ENCODE data around the gene RIMBP2. TPM values are rescaled to one million over a fixed set of nuclear protein-coding genes. Genes with fewer than 3 reads are reported as not detected.

Gene RIMBP2
- total and polyA plus RNA-seq, 2 experiments from 2014 or later: 0.31 to 0.37 TPM

DNA sequence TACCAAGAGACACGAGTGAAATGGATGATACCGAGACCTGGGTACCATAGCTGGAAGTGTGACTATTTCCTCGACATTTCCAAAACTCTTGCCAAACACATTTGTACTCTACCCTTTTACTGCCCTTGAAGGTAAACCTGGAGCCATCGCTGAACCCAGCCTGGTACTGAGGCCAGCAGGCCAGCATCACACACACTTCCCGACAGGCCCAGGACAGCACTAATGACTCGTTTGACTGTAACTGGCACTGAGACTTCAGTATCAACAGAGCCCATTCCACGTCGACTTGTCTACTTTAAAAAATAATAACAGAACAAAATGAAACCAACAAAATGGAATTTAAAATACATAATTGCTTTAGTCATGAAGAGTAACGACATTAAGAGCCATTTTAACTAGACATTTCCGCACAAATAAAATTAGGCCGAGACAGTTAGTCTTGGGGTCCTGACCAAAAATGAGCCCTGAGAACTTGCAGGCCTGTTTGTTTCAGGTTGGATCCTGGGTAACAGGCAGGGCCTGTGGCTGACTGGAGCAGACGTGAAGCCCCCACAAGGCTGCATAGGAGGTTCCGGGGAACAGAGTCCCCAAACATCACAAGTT is 94.3 kb downstream of the RIMBP2 start:
- Histone ChIP-seq H3K4me3 (no peak overlapping the region), H3K4me2 (no peak overlapping the region), H3K79me2 (replicated peaks; ENCODE audit: insufficient read depth) (no peaks in the 10 kb centered on the region), H4K20me1 (replicated peaks; ENCODE audit: insufficient read depth) (no peaks in the 10 kb centered on the region), H3K9me2 (ENCODE audit: insufficient read depth) (no peaks in the 10 kb centered on the region), H3K27ac (ENCODE audit: low read depth) (no peak overlapping the region), H3K36me3 (ENCODE audit: insufficient read depth) (no peaks in the 10 kb centered on the region), H3F3A (replicated peaks; ENCODE audit: low read depth) (no peaks in the 10 kb centered on the region), H3K4me1 (ENCODE audit: insufficient read depth) (no peaks in the 10 kb centered on the region), H2AFZ (no peak overlapping the region), H3K27me3 (ENCODE audit: insufficient read depth) (no peaks in the 10 kb centered on the region)
- ATAC-seq (no peak), DNase-seq (ENCODE audit: low spot score) (no peak)
- Mint-ChIP-seq H3K9me3 (peaks cover 67% of the 10 kb centered on the region), H3K27me3 (ENCODE audit: insufficient read depth, low read depth, poor library complexity) (peaks cover 3% of the 10 kb centered on the region), H3K4me3 (no peak overlapping the region), H3K27ac (no peak overlapping the region), H3K4me1 (no peaks in the 10 kb centered on the region), H3K36me3 (ENCODE audit: low read depth) (peaks cover 10% of the 10 kb centered on the region; the same call in 2 of the 3 replicates)
- TF ChIP-seq POLR2AphosphoS5 (IDR thresholded peaks at IDR 0.05; ENCODE audit: low read depth) (no peak), ZNF331 (CRISPR knock-in tag; IDR thresholded peaks at IDR 0.05; ENCODE audit: low read depth) (no peak), EZH2 (IDR thresholded peaks at IDR 0.05; ENCODE audit: low read depth, unreplicated experiment) (no peak), JUNB (IDR thresholded peaks at IDR 0.05; ENCODE audit: unreplicated experiment) (no peak), EZH2phosphoT487 (IDR thresholded peaks at IDR 0.05; ENCODE audit: unreplicated experiment) (no peak), CREB1 (CRISPR knock-in tag; IDR thresholded peaks at IDR 0.05; ENCODE audit: low read depth) (no peak), NANOG (IDR thresholded peaks at IDR 0.05; ENCODE audit: borderline replicate concordance) (no peak), STAT1 (IDR thresholded peaks at IDR 0.05; ENCODE audit: unreplicated experiment) (no peak), ZNF114 (CRISPR knock-in tag; IDR thresholded peaks at IDR 0.05) (no peak)
- TF ChIP-seq, protein P1, sequence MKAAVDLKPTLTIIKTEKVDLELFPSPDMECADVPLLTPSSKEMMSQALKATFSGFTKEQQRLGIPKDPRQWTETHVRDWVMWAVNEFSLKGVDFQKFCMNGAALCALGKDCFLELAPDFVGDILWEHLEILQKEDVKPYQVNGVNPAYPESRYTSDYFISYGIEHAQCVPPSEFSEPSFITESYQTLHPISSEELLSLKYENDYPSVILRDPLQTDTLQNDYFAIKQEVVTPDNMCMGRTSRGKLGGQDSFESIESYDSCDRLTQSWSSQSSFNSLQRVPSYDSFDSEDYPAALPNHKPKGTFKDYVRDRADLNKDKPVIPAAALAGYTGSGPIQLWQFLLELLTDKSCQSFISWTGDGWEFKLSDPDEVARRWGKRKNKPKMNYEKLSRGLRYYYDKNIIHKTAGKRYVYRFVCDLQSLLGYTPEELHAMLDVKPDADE (IDR thresholded peaks at IDR 0.05): no peak
- TF ChIP-seq, protein P2, sequence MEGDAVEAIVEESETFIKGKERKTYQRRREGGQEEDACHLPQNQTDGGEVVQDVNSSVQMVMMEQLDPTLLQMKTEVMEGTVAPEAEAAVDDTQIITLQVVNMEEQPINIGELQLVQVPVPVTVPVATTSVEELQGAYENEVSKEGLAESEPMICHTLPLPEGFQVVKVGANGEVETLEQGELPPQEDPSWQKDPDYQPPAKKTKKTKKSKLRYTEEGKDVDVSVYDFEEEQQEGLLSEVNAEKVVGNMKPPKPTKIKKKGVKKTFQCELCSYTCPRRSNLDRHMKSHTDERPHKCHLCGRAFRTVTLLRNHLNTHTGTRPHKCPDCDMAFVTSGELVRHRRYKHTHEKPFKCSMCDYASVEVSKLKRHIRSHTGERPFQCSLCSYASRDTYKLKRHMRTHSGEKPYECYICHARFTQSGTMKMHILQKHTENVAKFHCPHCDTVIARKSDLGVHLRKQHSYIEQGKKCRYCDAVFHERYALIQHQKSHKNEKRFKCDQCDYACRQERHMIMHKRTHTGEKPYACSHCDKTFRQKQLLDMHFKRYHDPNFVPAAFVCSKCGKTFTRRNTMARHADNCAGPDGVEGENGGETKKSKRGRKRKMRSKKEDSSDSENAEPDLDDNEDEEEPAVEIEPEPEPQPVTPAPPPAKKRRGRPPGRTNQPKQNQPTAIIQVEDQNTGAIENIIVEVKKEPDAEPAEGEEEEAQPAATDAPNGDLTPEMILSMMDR (conservative IDR thresholded peaks at IDR 0.05; ENCODE audit: low read depth in 2 of 2): no peak
- TF ChIP-seq, protein P3, sequence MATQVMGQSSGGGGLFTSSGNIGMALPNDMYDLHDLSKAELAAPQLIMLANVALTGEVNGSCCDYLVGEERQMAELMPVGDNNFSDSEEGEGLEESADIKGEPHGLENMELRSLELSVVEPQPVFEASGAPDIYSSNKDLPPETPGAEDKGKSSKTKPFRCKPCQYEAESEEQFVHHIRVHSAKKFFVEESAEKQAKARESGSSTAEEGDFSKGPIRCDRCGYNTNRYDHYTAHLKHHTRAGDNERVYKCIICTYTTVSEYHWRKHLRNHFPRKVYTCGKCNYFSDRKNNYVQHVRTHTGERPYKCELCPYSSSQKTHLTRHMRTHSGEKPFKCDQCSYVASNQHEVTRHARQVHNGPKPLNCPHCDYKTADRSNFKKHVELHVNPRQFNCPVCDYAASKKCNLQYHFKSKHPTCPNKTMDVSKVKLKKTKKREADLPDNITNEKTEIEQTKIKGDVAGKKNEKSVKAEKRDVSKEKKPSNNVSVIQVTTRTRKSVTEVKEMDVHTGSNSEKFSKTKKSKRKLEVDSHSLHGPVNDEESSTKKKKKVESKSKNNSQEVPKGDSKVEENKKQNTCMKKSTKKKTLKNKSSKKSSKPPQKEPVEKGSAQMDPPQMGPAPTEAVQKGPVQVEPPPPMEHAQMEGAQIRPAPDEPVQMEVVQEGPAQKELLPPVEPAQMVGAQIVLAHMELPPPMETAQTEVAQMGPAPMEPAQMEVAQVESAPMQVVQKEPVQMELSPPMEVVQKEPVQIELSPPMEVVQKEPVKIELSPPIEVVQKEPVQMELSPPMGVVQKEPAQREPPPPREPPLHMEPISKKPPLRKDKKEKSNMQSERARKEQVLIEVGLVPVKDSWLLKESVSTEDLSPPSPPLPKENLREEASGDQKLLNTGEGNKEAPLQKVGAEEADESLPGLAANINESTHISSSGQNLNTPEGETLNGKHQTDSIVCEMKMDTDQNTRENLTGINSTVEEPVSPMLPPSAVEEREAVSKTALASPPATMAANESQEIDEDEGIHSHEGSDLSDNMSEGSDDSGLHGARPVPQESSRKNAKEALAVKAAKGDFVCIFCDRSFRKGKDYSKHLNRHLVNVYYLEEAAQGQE (IDR thresholded peaks at IDR 0.05; ENCODE audit: unreplicated experiment): no peak
- TF ChIP-seq, protein P4, sequence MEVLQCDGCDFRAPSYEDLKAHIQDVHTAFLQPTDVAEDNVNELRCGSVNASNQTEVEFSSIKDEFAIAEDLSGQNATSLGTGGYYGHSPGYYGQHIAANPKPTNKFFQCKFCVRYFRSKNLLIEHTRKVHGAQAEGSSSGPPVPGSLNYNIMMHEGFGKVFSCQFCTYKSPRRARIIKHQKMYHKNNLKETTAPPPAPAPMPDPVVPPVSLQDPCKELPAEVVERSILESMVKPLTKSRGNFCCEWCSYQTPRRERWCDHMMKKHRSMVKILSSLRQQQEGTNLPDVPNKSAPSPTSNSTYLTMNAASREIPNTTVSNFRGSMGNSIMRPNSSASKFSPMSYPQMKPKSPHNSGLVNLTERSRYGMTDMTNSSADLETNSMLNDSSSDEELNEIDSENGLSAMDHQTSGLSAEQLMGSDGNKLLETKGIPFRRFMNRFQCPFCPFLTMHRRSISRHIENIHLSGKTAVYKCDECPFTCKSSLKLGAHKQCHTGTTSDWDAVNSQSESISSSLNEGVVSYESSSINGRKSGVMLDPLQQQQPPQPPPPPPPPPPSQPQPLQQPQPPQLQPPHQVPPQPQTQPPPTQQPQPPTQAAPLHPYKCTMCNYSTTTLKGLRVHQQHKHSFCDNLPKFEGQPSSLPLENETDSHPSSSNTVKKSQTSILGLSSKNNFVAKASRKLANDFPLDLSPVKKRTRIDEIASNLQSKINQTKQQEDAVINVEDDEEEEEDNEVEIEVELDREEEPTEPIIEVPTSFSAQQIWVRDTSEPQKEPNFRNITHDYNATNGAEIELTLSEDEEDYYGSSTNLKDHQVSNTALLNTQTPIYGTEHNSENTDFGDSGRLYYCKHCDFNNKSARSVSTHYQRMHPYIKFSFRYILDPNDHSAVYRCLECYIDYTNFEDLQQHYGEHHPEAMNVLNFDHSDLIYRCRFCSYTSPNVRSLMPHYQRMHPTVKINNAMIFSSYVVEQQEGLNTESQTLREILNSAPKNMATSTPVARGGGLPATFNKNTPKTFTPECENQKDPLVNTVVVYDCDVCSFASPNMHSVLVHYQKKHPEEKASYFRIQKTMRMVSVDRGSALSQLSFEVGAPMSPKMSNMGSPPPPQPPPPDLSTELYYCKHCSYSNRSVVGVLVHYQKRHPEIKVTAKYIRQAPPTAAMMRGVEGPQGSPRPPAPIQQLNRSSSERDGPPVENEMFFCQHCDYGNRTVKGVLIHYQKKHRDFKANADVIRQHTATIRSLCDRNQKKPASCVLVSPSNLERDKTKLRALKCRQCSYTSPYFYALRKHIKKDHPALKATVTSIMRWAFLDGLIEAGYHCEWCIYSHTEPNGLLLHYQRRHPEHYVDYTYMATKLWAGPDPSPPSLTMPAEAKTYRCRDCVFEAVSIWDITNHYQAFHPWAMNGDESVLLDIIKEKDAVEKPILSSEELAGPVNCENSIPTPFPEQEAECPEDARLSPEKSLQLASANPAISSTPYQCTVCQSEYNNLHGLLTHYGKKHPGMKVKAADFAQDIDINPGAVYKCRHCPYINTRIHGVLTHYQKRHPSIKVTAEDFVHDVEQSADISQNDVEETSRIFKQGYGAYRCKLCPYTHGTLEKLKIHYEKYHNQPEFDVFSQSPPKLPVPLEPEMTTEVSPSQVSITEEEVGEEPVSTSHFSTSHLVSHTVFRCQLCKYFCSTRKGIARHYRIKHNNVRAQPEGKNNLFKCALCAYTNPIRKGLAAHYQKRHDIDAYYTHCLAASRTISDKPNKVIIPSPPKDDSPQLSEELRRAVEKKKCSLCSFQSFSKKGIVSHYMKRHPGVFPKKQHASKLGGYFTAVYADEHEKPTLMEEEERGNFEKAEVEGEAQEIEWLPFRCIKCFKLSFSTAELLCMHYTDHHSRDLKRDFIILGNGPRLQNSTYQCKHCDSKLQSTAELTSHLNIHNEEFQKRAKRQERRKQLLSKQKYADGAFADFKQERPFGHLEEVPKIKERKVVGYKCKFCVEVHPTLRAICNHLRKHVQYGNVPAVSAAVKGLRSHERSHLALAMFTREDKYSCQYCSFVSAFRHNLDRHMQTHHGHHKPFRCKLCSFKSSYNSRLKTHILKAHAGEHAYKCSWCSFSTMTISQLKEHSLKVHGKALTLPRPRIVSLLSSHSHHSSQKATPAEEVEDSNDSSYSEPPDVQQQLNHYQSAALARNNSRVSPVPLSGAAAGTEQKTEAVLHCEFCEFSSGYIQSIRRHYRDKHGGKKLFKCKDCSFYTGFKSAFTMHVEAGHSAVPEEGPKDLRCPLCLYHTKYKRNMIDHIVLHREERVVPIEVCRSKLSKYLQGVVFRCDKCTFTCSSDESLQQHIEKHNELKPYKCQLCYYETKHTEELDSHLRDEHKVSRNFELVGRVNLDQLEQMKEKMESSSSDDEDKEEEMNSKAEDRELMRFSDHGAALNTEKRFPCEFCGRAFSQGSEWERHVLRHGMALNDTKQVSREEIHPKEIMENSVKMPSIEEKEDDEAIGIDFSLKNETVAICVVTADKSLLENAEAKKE (CRISPR knock-in tag; IDR thresholded peaks at IDR 0.05): no peak
